A549 (cell line): ENCODE data around the gene NOSIP. TPM values are rescaled to one million over a fixed set of nuclear protein-coding genes. Genes with fewer than 3 reads are reported as not detected.

ENCODE experiments used
- ATAC-seq, 2 experiments: fragments of 200-7000 bp in 1 of 2; fragments of >200 bp in 1 of 2; cut with Nextera tagmentation in 1 of 2; cut with Tn5 transposase in 1 of 2; 3 replicates each; pipeline versions ENCODE4 v1.8.0 to v1.9.1; 2018 to 2020; ENCODE audit warnings: mild to moderate bottlenecking in 1 of 2, moderate library complexity in 1 of 2
- CTCF ChIA-PET: fragments of 300-600 bp; sonication (Branson Sonifier 250); formaldehyde crosslinking; extraction: SDS; loops from one replicate; lab custom pipeline; 2021; ENCODE audit warnings: antibody characterized with exemption, inconsistent platforms; lab: Yijun Ruan, JAX
- POLR2A ChIA-PET: fragments of 350-600 bp; formaldehyde crosslinking; extraction: SDS; loops from one replicate; lab custom pipeline; 2021; ENCODE audit warnings: antibody characterized with exemption, inconsistent platforms; lab: Yijun Ruan, JAX
- DNase-seq, 2 experiments: peaks; one replicate each; pipeline versions ENCODE4 v3.0.0 to v3.0.0-alpha.2; 2011 to 2016; ENCODE audit warnings: low read depth in 1 of 2, low spot score in 1 of 2
- FAIRE-seq: peaks from 2 replicates; lab custom pipeline; 2011; peaks lifted over from hg19 to GRCh38; lab: Jason Lieb, UNC
- H3K27ac ChIP-seq, 2 experiments: fragments of >200 bp; sonication (Bioruptor Twin); formaldehyde crosslinking; 3 replicates each; pipeline ENCODE4 v1.5.1; 2016 to 2017
- H3K4me1 ChIP-seq: fragments of >200 bp; sonication (Bioruptor Twin); formaldehyde crosslinking; 3 replicates; pipeline ENCODE4 v1.6.1; 2016
- H3K4me2 ChIP-seq: fragments of >200 bp; sonication (Bioruptor Twin); formaldehyde crosslinking; 3 replicates; pipeline ENCODE4 v1.6.1; 2016
- H3K4me3 ChIP-seq: fragments of >200 bp; sonication (Bioruptor Twin); formaldehyde crosslinking; 3 replicates; pipeline ENCODE4 v1.5.1; 2016
- H3K9me3 ChIP-seq: fragments of >200 bp; sonication (Bioruptor Twin); formaldehyde crosslinking; 3 replicates; pipeline ENCODE4 v1.6.1; 2016
- BHLHE40 ChIP-seq: IDR thresholded peaks from 2 replicates; pipeline ENCODE4 v1.6.1; 2012; ENCODE audit warnings: low read depth, low read length, inconsistent platforms
- CBX2 ChIP-seq: fragments of 200-600 bp; sonication (generic); IDR thresholded peaks from 2 replicates; pipeline ENCODE4 v1.6.1; 2016; ENCODE audit warnings: low read depth, mild to moderate bottlenecking, borderline replicate concordance
- CBX8 ChIP-seq: fragments of 200-600 bp; sonication (generic); IDR thresholded peaks from 2 replicates; pipeline ENCODE4 v1.6.1; 2016
- CEBPB ChIP-seq, 2 experiments: fragments of >200 bp in 1 of 2; sonication (Bioruptor Twin) in 1 of 2; formaldehyde crosslinking in 1 of 2; IDR thresholded peaks; 2 replicates each; pipeline ENCODE4 v1.6.1; 2012 to 2016
- CHD4 ChIP-seq: fragments of 200-600 bp; sonication (generic); IDR thresholded peaks from 2 replicates; pipeline ENCODE4 v1.6.1; 2016; ENCODE audit warnings: antibody characterized with exemption, mild to moderate bottlenecking, borderline replicate concordance
- E2F6 ChIP-seq: IDR thresholded peaks from 2 replicates; pipeline ENCODE4 v1.6.1; 2012; ENCODE audit warnings: low read depth, borderline replicate concordance
- ELK1 ChIP-seq: fragments of 150-350 bp; IDR thresholded peaks from 2 replicates; pipeline ENCODE4 v1.6.1; 2014; ENCODE audit warnings: low read depth, mild to moderate bottlenecking, low read length
- EP300 ChIP-seq, 2 experiments: fragments of >200 bp; sonication (Bioruptor Twin); formaldehyde crosslinking; IDR thresholded peaks; 2 replicates in 1 of 2; 3 replicates in 1 of 2; pipeline ENCODE4 v1.6.1; 2016 to 2017
- FOSL2 ChIP-seq, 2 experiments: fragments of 450-650 bp in 1 of 2; fragments of >200 bp in 1 of 2; sonication (Bioruptor Twin) in 1 of 2; formaldehyde crosslinking; IDR thresholded peaks; 2 replicates each; pipeline versions ENCODE4 v1.5.0 to v1.6.1; 2016 to 2020; ENCODE audit warnings: mild to moderate bottlenecking in 1 of 2, moderate library complexity in 1 of 2
- FOXS1 ChIP-seq: fragments of 250-450 bp; sonication (Bioruptor Pico); IDR thresholded peaks from 2 replicates; pipeline ENCODE4 v1.5.0; 2020; ENCODE audit warnings: mild to moderate bottlenecking, moderate library complexity
- GATA3 ChIP-seq: IDR thresholded peaks from 2 replicates; pipeline ENCODE4 v1.6.1; 2012; ENCODE audit warnings: borderline replicate concordance
- HEYL ChIP-seq: fragments of 250-450 bp; sonication (Bioruptor Pico); IDR thresholded peaks from 2 replicates; pipeline ENCODE4 v1.8.0; 2021; ENCODE audit warnings: mild to moderate bottlenecking, moderate library complexity
- HMGXB4 ChIP-seq: fragments of 250-450 bp; sonication (Bioruptor Pico); IDR thresholded peaks from 2 replicates; pipeline ENCODE4 v1.5.0; 2021; ENCODE audit warnings: mild to moderate bottlenecking, moderate library complexity, borderline replicate concordance
- HOXA7 ChIP-seq: fragments of 250-450 bp; sonication (Bioruptor Pico); IDR thresholded peaks from 2 replicates; pipeline ENCODE4 v1.5.0; 2020; ENCODE audit warnings: mild to moderate bottlenecking, moderate library complexity
- JUN ChIP-seq, 2 experiments: fragments of >200 bp; sonication (Bioruptor Twin); formaldehyde crosslinking; IDR thresholded peaks; 2 replicates in 1 of 2; 3 replicates in 1 of 2; pipeline ENCODE4 v1.6.1; 2016 to 2017
- MAFK ChIP-seq: fragments of 450-650 bp; IDR thresholded peaks from 2 replicates; pipeline ENCODE4 v1.6.1; 2014; ENCODE audit not compliant: partially characterized antibody
- PHF8 ChIP-seq: fragments of 200-600 bp; sonication (generic); IDR thresholded peaks from 2 replicates; pipeline ENCODE4 v1.6.1; 2016; ENCODE audit warnings: low read depth, mild to moderate bottlenecking, antibody characterized with exemption, moderate library complexity, borderline replicate concordance
- POLR2A ChIP-seq: IDR thresholded peaks from 2 replicates; pipeline ENCODE4 v1.6.1; 2012; ENCODE audit warnings: mild to moderate bottlenecking, low read length
- SREBF2 ChIP-seq: fragments of 450-650 bp; IDR thresholded peaks from 2 replicates; pipeline ENCODE4 v1.6.1; 2014; ENCODE audit warnings: mild to moderate bottlenecking, moderate library complexity
- TFCP2L1 ChIP-seq: fragments of 250-450 bp; sonication (Bioruptor Pico); IDR thresholded peaks from 2 replicates; pipeline ENCODE4 v1.5.0; 2021; ENCODE audit warnings: mild to moderate bottlenecking
- TP53 ChIP-seq: fragments of 250-450 bp; sonication (Bioruptor Pico); IDR thresholded peaks from 2 replicates; pipeline ENCODE4 v1.5.0; 2021; ENCODE audit warnings: mild to moderate bottlenecking, moderate library complexity
- USF2 ChIP-seq: fragments of 450-650 bp; IDR thresholded peaks from 2 replicates; pipeline ENCODE4 v1.6.1; 2014; ENCODE audit warnings: antibody characterized with exemption
- ZC3H11A ChIP-seq: fragments of 450-650 bp; IDR thresholded peaks from 2 replicates; pipeline ENCODE4 v1.6.1; 2014; ENCODE audit warnings: antibody characterized with exemption, mild to moderate bottlenecking
- WGBS: methylation state at CpG from one replicate; pipeline ENCODE4 v1.1.6; 2017; ENCODE audit errors: missing lambda C conversion rate; 5-methylcytosine and 5-hydroxymethylcytosine counted together
- polyA plus RNA-seq, 4 experiments: library from polyadenylated mRNA; depleted of rRNA in 3 of 4; stranded (reverse); fragments of >200 nt; fragmentation: RNase III in 1 of 4; extraction: RNeasy Plus Mini Kit Qiagen cat#74134 plus additional on column Dnase treatment in 1 of 4; gene quantifications; 2 replicates in 3 of 4; 3 replicates in 1 of 4; pipeline ENCODE4 v1.2.3, GENCODE V29; 2011 to 2017

NOSIP gene
- polyA plus RNA-seq, 2 of the 4 experiments (the other 2 are of a cell fraction): 49.0 to 101 TPM

- ChIA-PET POLR2A (no interaction called here), CTCF (interaction anchor here (1.0 to 3.2 kb wide), 5 partner anchors 9 to 69 kb away, joined by 3 to 8 read pairs (median 4); no protein-coding TSS in a partner anchor)
- TF ChIP-seq BHLHE40: no peak
- TF ChIP-seq HMGXB4 (CRISPR knock-in tag): no peak
- no peak for TF ChIP-seq CEBPB (IDR thresholded peaks at IDR 0.05)
- TF ChIP-seq FOSL2 (IDR thresholded peaks at IDR 0.05): no peak
- TF ChIP-seq FOSL2 (CRISPR knock-in tag; IDR thresholded peaks at IDR 0.05): no peak
- TF ChIP-seq ELK1: no peak
- TF ChIP-seq E2F6: no peak
- no peak for TF ChIP-seq HEYL
- TF ChIP-seq EP300 (IDR thresholded peaks at IDR 0.05): no peak
- TF ChIP-seq FOXS1 (CRISPR knock-in tag): no peak
- TF ChIP-seq CHD4: no peak
These were observed 22.4 kb upstream of the NOSIP start for GRCh38 chr19:49602806-49603205.

GRCh38 chr19:49601482-49602038 lies 21.2 kb upstream of the NOSIP start:
- H3K4me3 ChIP-seq: no peak overlapping the region
- no peak overlapping the region for H3K4me2 ChIP-seq
- POLR2A ChIA-PET: interaction anchor here (0.5 kb wide), 1 partner anchor 10 kb away, joined by 3 read pairs; no protein-coding TSS in a partner anchor
- DNase-seq: no peak
- WGBS: 92% methylated on average over 31 of the region's 38 CpGs
- TF ChIP-seq TFCP2L1: no peak
- no peak for TF ChIP-seq ZC3H11A
- no peak for TF ChIP-seq FOXS1 (CRISPR knock-in tag)
- ATAC-seq: 0 out of 6 replicates have a peak, but pooled peaks of 1 of the 2 experiments have one; percentile 16
- CTCF ChIA-PET: interaction anchor here (0.6 to 3.2 kb wide), 5 partner anchors 7 to 71 kb away, joined by 3 to 8 read pairs (median 4); no protein-coding TSS in a partner anchor
- H3K9me3 ChIP-seq: no peaks in the 10 kb centered on the region
- no peak overlapping the region for H3K27ac ChIP-seq
- no peaks in the 10 kb centered on the region for H3K4me1 ChIP-seq
- no peak for FAIRE-seq

More at GRCh38 chr19:49602806-49603205, 22.4 kb upstream of the NOSIP start:
- no peak for FAIRE-seq
- Histone ChIP-seq H3K27ac (no peak overlapping the region), H3K4me3 (no peak overlapping the region), H3K4me2 (no peak overlapping the region), H3K9me3 (no peaks in the 10 kb centered on the region), H3K4me1 (no peaks in the 10 kb centered on the region)
- no peak for ATAC-seq
- no peak for DNase-seq
- 97% methylated on average over 2 of the region's 2 CpGs for WGBS

GRCh38 chr19:49599378-49600295 lies 19.3 kb upstream of the NOSIP start:
- H3K9me3 ChIP-seq: no peaks in the 10 kb centered on the region
- FAIRE-seq (no peak), ATAC-seq (no peak), DNase-seq (no peak)
- no peak overlapping the region for H3K27ac ChIP-seq
- CTCF ChIA-PET: interaction anchor here (0.8 to 3.2 kb wide), 4 partner anchors 19 to 80 kb away, joined by 3 to 8 read pairs (median 6); partner anchors contain the start of genes NOSIP and PRRG2
- H3K4me2 ChIP-seq: no peak overlapping the region
- H3K4me3 ChIP-seq: no peak overlapping the region
- 94% methylated on average over 24 of the region's 26 CpGs for WGBS
- POLR2A ChIA-PET: interaction anchor here (0.5 kb wide), 1 partner anchor 61 kb away, joined by 3 read pairs; no protein-coding TSS in a partner anchor
- H3K4me1 ChIP-seq: no peaks in the 10 kb centered on the region
- TF ChIP-seq HOXA7 (CRISPR knock-in tag): no peak
- TF ChIP-seq PHF8: no peak
- TF ChIP-seq CBX8: no peak
- no peak for TF ChIP-seq USF2
- no peak for TF ChIP-seq SREBF2
- no peak for TF ChIP-seq JUN (IDR thresholded peaks at IDR 0.05)
- no peak for TF ChIP-seq MAFK
- TF ChIP-seq TP53 (CRISPR knock-in tag): no peak
- TF ChIP-seq BHLHE40: no peak
- no peak for TF ChIP-seq GATA3
- no peak for TF ChIP-seq HMGXB4 (CRISPR knock-in tag)
- TF ChIP-seq CBX2: no peak
- no peak for TF ChIP-seq EP300 (IDR thresholded peaks at IDR 0.05)
- TF ChIP-seq POLR2A: no peak
